Upper lobe of left lung (tissue), 6 donors: ENCODE data around the gene EXOC4. TPM values are rescaled to one million over a fixed set of nuclear protein-coding genes. Genes with fewer than 3 reads are reported as not detected.

ENCODE experiments used
- ATAC-seq, 2 donors: fragments of 200-7000 bp; cut with Tn5 transposase; one replicate each; pipeline ENCODE4 v1.9.1; 2022; ENCODE audit warnings: mild to moderate bottlenecking in 2 of 2, moderate library complexity in 2 of 2; ENCODE audit not compliant: low FRiP score in 2 of 2
- DNase-seq, 2 donors: peaks; one replicate each; pipeline ENCODE4 v3.0.0-alpha.2; 2019 to 2020
- H3K27ac ChIP-seq, 4 donors: fragments of 200-600 bp; sonication (generic); one replicate each; pipeline ENCODE4 v1.5.1; 2016 to 2019
- H3K27me3 ChIP-seq, 4 donors: fragments of 200-600 bp; sonication (generic); one replicate each; pipeline ENCODE4 v1.5.1; 2017 to 2019
- H3K36me3 ChIP-seq, 4 donors: fragments of 200-600 bp; sonication (generic); one replicate each; pipeline ENCODE4 v1.5.1; 2016 to 2019
- H3K4me1 ChIP-seq, 4 donors: fragments of 200-600 bp; sonication (generic); one replicate each; pipeline ENCODE4 v1.5.1; 2018 to 2019
- H3K4me3 ChIP-seq, 4 donors: fragments of 200-600 bp; sonication (generic); one replicate each; pipeline ENCODE4 v1.5.1; 2017 to 2019; ENCODE audit warnings: mild to moderate bottlenecking in 2 of 4, moderate library complexity in 1 of 4
- H3K9me3 ChIP-seq, 4 donors: fragments of 200-600 bp; sonication (generic); one replicate each; pipeline ENCODE4 v1.5.1; 2018 to 2019
- CTCF ChIP-seq, 6 experiments: fragments of 450-650 bp in 4 of 6; fragments of 200-600 bp in 2 of 6; sonication (generic) in 2 of 6; IDR thresholded peaks; one replicate each; pipeline ENCODE4 v1.5.1; 2016 to 2019; ENCODE audit warnings: antibody characterized with exemption in 6 of 6
- EP300 ChIP-seq, 4 donors: sonication (generic); formaldehyde crosslinking; IDR thresholded peaks; one replicate each; pipeline ENCODE4 v1.5.1; 2017; ENCODE audit warnings: antibody characterized with exemption in 4 of 4, control low read depth in 2 of 4
- POLR2A ChIP-seq, 4 donors: fragments of 450-650 bp; IDR thresholded peaks; one replicate each; pipeline ENCODE4 v1.5.1; 2016 to 2017; ENCODE audit warnings: antibody characterized with exemption in 4 of 4, mild to moderate bottlenecking in 2 of 4
- POLR2AphosphoS5 ChIP-seq, 2 donors: sonication (generic); formaldehyde crosslinking; IDR thresholded peaks; one replicate each; pipeline ENCODE4 v1.5.1; 2017; ENCODE audit warnings: antibody characterized with exemption in 2 of 2
- WGBS, 2 donors: methylation state at CpG; one replicate each; pipeline ENCODE4 v1.1.5; 2017 to 2018; 5-methylcytosine and 5-hydroxymethylcytosine counted together
- total RNA-seq, 6 donors: library from RNA; depleted of rRNA in 4 of 6; stranded (reverse); fragments of >200 nt in 4 of 6; gene quantifications; one replicate each; pipeline versions ENCODE4 v1.1.0 to v1.2.1, GENCODE V29; 2016 to 2021
- donor health status: DM: no; HTN: no; CAD: no; lungs with moderate emphysema.
- donor health status: DM: no; HTN: yes; CAD: no; lungs with severe emphysema.

Gene EXOC4
- total RNA-seq, 6 donors from 2014 or later = 56.3 to 325 (median 99.4) TPM

GRCh38 chr7:133411395-133411794, 158.5 kb downstream of the EXOC4 start:
- no peaks in the 10 kb centered on the region for H3K36me3 ChIP-seq
- ATAC-seq = no peak
- WGBS, 2 donors = 36 to 45% methylated on average over 2 of the region's 2 CpGs

DNA sequence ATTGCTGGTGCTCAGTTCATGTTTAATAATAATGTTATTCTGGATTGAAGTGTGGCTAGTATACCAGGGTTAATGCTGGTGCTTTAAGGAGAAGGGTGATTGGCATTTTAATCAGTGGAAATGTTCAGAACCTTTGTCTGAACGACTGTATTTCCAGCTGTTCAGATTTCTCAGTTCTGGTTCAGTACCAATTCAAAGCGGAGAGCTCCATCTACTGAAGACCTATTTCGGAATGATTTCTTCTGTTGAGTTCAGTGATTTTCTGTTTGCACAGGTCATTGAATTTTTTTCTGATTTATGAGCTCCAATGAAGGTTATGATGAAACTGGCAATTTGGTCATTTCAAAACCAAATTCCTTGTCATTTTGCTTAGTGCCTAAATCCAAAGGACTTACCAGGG, 160.1 kb downstream of the EXOC4 start:
- Histone ChIP-seq H3K27ac (no peak overlapping the region), H3K36me3 (no peaks in the 10 kb centered on the region), H3K9me3 (no peaks in the 10 kb centered on the region), H3K4me3 (no peak overlapping the region), H3K27me3 (no peaks in the 10 kb centered on the region), H3K4me1 (peaks cover 0 to 4% (median 0%) of the 10 kb centered on the region in 4 donors)
- DNase-seq (no peak), ATAC-seq (no peak)
- 74 to 78% methylated on average over 3 of the region's 3 CpGs for WGBS, 2 donors
- TF ChIP-seq POLR2A (IDR thresholded peaks at IDR 0.05) = no peak
- TF ChIP-seq CTCF (IDR thresholded peaks at IDR 0.05) = no peak
- no peak for TF ChIP-seq EP300 (IDR thresholded peaks at IDR 0.05)
- no peak for TF ChIP-seq POLR2AphosphoS5 (IDR thresholded peaks at IDR 0.05)

More at GRCh38 chr7:133411395-133411794, 158.5 kb downstream of the EXOC4 start:
- no peak for DNase-seq
- H3K27me3 ChIP-seq = no peaks in the 10 kb centered on the region
- H3K27ac ChIP-seq = no peak overlapping the region
- peaks cover 0 to 4% (median 0%) of the 10 kb centered on the region in 4 donors for H3K4me1 ChIP-seq
- no peak overlapping the region for H3K4me3 ChIP-seq
- TF ChIP-seq EP300 (IDR thresholded peaks at IDR 0.05) = no peak
- TF ChIP-seq POLR2A (IDR thresholded peaks at IDR 0.05) = no peak
- no peak for TF ChIP-seq POLR2AphosphoS5 (IDR thresholded peaks at IDR 0.05)
- no peak for TF ChIP-seq CTCF (IDR thresholded peaks at IDR 0.05)
- no peaks in the 10 kb centered on the region for H3K9me3 ChIP-seq

GRCh38 chr7:133419041-133419440, 166.2 kb downstream of the EXOC4 start:
- Histone ChIP-seq H3K27ac (no peak overlapping the region), H3K9me3 (no peaks in the 10 kb centered on the region), H3K27me3 (no peaks in the 10 kb centered on the region), H3K4me1 (no peaks in the 10 kb centered on the region), H3K4me3 (no peak overlapping the region), H3K36me3 (no peaks in the 10 kb centered on the region)
- ATAC-seq = no peak
- WGBS, 2 donors = 45 to 67% methylated on average over 1 of the region's 1 CpG
- DNase-seq = no peak
- TF ChIP-seq CTCF (IDR thresholded peaks at IDR 0.05) (no peak), POLR2AphosphoS5 (IDR thresholded peaks at IDR 0.05) (no peak), EP300 (IDR thresholded peaks at IDR 0.05) (no peak)

GRCh38 chr7:133423618-133424017, 170.7 kb downstream of the EXOC4 start:
- peak in 1 of 2 donors; percentile 53 for ATAC-seq
- WGBS, 2 donors = 92 to 98% methylated on average over 14 to 23 of the region's 23 CpGs
- no peaks in the 10 kb centered on the region for H3K36me3 ChIP-seq

More at GRCh38 chr7:133423618-133424017, 170.7 kb downstream of the EXOC4 start:
- Histone ChIP-seq H3K27me3 (no peaks in the 10 kb centered on the region), H3K9me3 (no peaks in the 10 kb centered on the region), H3K4me1 (no peaks in the 10 kb centered on the region), H3K27ac (no peak overlapping the region), H3K4me3 (no peak overlapping the region)
- DNase-seq = peak in 1 of 2 donors; percentile 70
- TF ChIP-seq POLR2AphosphoS5 (IDR thresholded peaks at IDR 0.05) (no peak), POLR2A (IDR thresholded peaks at IDR 0.05) (no peak), EP300 (IDR thresholded peaks at IDR 0.05) (no peak), CTCF (IDR thresholded peaks at IDR 0.05) (no peak)
